Measurements from ENCODE around the gene ABCC2.
"Not testable (repeated sequence)": the region's sequence is repeated elsewhere in the genome, so short reads cannot be mapped to it uniquely, and the experiment has no call there.

Gene ABCC2

DNA sequence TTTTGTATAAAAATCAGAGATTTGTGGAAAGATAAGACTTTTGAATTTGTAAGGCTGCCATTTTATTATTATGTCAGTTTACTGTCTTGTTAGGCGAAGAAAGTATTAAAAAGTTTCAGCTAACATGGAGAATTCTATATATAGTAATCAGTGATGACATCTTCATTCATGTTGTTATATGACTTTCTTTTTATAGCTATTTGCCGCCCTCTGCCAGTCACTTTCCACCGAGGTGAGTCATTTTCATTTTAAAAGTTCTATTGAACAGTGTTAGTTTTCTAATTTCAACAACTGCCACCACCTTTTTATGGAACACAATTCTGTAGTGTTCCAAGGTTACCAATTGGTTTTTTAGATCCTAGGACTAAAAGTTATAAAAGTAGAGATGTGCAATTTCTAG, 38.6 kb upstream of the ABCC2 start:
- H3K4me3 ChIP-seq (ENCODE audit: control insufficient read depth, low read depth, low read length) = no peak overlapping the region
- DNase-seq (ENCODE audit: low read depth) = no peak
- TF ChIP-seq, protein P1, sequence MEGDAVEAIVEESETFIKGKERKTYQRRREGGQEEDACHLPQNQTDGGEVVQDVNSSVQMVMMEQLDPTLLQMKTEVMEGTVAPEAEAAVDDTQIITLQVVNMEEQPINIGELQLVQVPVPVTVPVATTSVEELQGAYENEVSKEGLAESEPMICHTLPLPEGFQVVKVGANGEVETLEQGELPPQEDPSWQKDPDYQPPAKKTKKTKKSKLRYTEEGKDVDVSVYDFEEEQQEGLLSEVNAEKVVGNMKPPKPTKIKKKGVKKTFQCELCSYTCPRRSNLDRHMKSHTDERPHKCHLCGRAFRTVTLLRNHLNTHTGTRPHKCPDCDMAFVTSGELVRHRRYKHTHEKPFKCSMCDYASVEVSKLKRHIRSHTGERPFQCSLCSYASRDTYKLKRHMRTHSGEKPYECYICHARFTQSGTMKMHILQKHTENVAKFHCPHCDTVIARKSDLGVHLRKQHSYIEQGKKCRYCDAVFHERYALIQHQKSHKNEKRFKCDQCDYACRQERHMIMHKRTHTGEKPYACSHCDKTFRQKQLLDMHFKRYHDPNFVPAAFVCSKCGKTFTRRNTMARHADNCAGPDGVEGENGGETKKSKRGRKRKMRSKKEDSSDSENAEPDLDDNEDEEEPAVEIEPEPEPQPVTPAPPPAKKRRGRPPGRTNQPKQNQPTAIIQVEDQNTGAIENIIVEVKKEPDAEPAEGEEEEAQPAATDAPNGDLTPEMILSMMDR (IDR thresholded peaks at IDR 0.05; ENCODE audit: control insufficient read depth, insufficient read depth, low read depth, low read length, missing control alignments) = no peak

DNA sequence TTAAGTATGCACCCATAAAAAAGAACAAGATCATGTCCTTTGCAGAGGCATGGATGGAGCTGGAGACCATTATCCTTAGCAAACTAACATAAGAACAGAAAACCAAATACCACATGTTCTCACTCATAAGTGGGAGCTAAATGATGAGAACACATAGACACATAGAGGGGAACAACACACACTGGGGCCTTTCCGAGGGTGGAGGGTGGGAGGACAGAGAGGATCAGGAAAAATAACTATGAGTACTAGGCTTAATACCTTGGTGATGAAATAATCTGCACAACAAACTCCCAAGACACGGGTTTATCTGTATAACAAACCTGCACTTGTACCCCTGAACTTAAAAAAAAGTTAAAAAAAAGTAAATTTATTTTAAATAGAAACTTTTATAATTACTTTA, 36.3 kb upstream of the ABCC2 start:
- not testable (repeated sequence) for DNase-seq (ENCODE audit: low read depth); H3K4me3 ChIP-seq (ENCODE audit: control insufficient read depth, low read depth, low read length)

DNA sequence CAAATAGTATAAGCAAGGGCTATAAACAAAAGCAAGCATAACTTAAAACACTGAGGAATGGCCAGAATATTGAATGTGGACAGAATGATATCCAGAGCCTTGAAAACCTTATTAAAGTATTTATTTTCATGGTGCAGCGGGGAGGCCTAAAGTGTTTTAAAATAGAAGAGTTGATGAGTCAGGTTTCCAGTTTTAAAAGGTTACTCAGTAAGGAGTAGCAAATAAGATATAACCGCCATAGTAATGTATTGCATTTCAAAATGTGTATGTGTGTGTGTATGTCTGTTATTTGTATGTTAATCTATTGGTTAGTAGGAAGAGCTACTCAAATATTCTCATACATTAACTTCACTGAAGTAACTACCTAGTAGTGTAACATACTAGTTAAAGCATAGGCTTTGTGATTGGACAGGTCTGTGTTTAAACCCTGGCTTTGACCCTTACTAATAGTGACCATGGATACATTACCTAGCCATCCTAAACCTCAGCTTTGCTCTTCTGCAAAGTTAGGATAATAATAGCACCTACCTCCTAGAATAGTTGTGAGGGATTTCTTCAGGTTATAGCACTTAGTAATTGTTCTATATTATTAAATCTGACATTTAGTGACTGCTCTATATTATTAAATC, 33.5 kb upstream of the ABCC2 start:
- H3K4me3 ChIP-seq (ENCODE audit: control insufficient read depth, low read depth, low read length) = no peak overlapping the region
- no peak for DNase-seq (ENCODE audit: low read depth)

DNA sequence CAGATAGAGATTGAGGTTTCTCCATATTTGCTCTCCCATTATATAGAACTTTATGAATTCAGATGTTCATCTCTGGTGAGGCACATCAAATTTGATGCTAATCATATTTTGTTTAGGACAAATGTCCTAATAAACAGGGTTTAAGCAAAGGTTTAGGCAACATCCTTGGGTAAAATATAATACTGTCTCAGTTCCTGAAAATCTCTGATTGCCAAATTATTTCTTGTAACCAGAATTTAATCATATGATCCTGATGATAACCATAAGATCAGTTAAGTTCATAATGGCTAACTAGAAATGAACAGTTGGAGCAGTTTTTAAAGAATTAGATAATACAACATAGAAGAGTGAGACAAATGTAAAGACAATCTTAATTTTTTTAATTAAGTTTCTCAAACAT, 31.8 kb upstream of the ABCC2 start:
- DNase-seq (ENCODE audit: low read depth) = no peak
- TF ChIP-seq, protein P1 (IDR thresholded peaks at IDR 0.05; ENCODE audit: control insufficient read depth, insufficient read depth, low read depth, low read length, missing control alignments) = no peak
- no peak overlapping the region for H3K4me3 ChIP-seq (ENCODE audit: control insufficient read depth, low read depth, low read length)

More for the DNA sequence above, 33.5 kb upstream of the ABCC2 start:
- TF ChIP-seq, protein P1 (IDR thresholded peaks at IDR 0.05; ENCODE audit: control insufficient read depth, insufficient read depth, low read depth, low read length, missing control alignments) = no peak

DNA sequence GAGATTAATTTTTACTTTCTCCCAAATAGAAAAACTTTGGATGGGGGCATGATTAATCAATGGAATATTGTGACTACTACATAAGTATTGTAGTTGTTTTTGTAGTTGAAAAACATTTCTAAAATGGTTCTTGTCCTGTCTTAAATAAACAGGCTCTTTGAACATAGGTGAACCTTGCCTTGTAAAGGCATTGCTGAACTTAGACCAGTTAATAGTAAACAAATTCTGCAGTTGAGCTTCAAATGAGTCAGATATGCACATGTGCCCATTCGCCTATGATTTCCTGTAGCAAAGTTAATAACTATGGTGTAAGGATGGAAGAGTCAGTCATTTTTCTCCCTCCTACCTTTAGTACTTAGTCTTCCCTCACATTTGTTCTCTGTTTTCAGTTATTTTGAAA, 27.8 kb upstream of the ABCC2 start:
- H3K4me3 ChIP-seq (ENCODE audit: control insufficient read depth, low read depth, low read length) = no peak overlapping the region
- DNase-seq (ENCODE audit: low read depth) = no peak
- TF ChIP-seq, protein P1 (IDR thresholded peaks at IDR 0.05; ENCODE audit: control insufficient read depth, insufficient read depth, low read depth, low read length, missing control alignments) = no peak

DNA sequence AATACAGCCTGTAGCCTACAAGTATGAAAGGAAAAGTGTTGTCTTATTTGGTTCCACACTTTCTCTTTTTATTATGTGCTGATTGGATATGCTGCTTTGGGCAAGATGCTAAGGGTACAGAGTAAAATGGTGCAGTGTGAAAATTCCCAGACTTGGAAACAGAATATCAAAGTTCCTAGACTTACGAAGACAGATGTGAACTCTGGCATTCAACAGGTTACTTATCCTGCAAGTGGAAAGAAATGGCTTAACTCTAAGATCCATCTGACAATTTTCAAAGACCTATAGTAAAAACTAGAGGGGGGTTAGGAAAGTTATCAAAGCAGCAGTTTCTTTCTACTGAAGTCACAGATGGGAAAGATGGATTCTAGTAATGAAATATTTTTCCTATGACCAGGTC, 26.3 kb upstream of the ABCC2 start:
- TF ChIP-seq, protein P1 (IDR thresholded peaks at IDR 0.05; ENCODE audit: control insufficient read depth, insufficient read depth, low read depth, low read length, missing control alignments) = no peak
- H3K4me3 ChIP-seq (ENCODE audit: control insufficient read depth, low read depth, low read length) = no peak overlapping the region
- no peak for DNase-seq (ENCODE audit: low read depth)

DNA sequence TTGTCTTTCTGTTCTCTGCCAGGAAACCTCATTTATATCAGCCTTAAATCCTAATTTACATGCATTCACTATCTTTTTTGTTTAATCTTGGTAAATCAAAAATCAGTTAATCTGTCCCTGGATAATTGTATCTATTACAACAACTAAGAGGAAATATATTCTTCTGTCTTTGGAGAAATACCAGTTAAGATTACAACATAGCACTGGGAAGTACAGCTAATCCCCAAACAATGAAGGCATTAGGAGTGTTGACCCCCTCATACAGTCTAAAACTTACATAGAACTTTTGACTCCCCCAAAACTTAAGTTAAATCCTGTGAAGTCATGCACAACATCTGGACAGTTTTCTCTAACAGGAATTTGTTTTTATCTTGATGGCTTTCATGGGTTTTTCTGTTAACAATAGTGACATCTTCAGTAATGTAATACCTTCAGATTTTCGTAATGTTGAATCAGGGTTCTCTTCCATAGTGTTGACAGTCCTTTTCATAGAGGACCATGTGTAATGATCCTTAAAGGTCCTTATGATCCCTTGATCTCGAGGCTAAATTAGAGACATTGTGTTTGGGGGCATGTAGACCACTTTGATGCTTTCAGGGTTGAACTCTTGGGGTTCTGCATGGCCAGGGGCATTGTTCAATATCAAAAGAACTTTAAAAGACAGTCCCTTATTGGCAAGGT, 24.1 kb upstream of the ABCC2 start:
- TF ChIP-seq, protein P1 (IDR thresholded peaks at IDR 0.05; ENCODE audit: control insufficient read depth, insufficient read depth, low read depth, low read length, missing control alignments) = no peak
- no peak overlapping the region for H3K4me3 ChIP-seq (ENCODE audit: control insufficient read depth, low read depth, low read length)
- DNase-seq (ENCODE audit: low read depth) = no peak
